Measurements from ENCODE around the gene FBRS. TPM values are rescaled to one million over a fixed set of nuclear protein-coding genes. Genes with fewer than 3 reads are reported as not detected.
A peak's percentile ranks its signal among the peaks of the same experiment; 100 is the strongest.

The FBRS gene
- polyA plus RNA-seq, 1 of the 3 experiments (the other 2 are of a cell fraction), result 11.5 TPM

GRCh38 chr16:30698139-30698815 lies 40.0 kb downstream of the FBRS start (continued):
- TF ChIP-seq NRF1 (IDR thresholded peaks at IDR 0.05; ENCODE audit: low read depth, low read length) (peak; percentile 74), GATA2 (CRISPR knock-in tag; IDR thresholded peaks at IDR 0.05) (no peak; the same call in 1 of the 2 replicates), CHD2 (IDR thresholded peaks at IDR 0.05; ENCODE audit: low read length, partially characterized antibody) (no peak), FOSL2 (IDR thresholded peaks at IDR 0.05; ENCODE audit: borderline replicate concordance, low read depth) (no peak), FOXJ3 (CRISPR knock-in tag; IDR thresholded peaks at IDR 0.05) (no peak), POLR2AphosphoS5 (IDR thresholded peaks at IDR 0.05; ENCODE audit: low read depth, low read length) (peak; percentile 89), SMC3 (IDR thresholded peaks at IDR 0.05; ENCODE audit: low read depth, low read length) (no peak), RCOR1 (IDR thresholded peaks at IDR 0.05; ENCODE audit: low read length) (no peak), NFIC (IDR thresholded peaks at IDR 0.05; ENCODE audit: borderline replicate concordance) (no peak; the same call in 1 of the 2 replicates), FOXM1 (IDR thresholded peaks at IDR 0.05; ENCODE audit: low read depth) (no peak), USF2 (IDR thresholded peaks at IDR 0.05; ENCODE audit: borderline replicate concordance, low read depth, low read length) (no peak), MXI1 (IDR thresholded peaks at IDR 0.05; ENCODE audit: low read depth, low read length) (peak; percentile 40; the same call in 1 of the 2 replicates)

- Histone ChIP-seq H3K36me3 (replicated peaks in 1 of 2; ENCODE audit: control insufficient read depth in 1 of 2, insufficient read depth in 2 of 2, low read length in 1 of 2) (peaks cover 19 to 36% of the 10 kb centered on the region in 2 experiments), H3K4me1 (ENCODE audit: control insufficient read depth in 1 of 2, insufficient read depth in 2 of 2, low read depth in 1 of 2, low read length in 1 of 2) (peaks cover 12 to 13% of the 10 kb centered on the region in 2 experiments), H3K4me3 (ENCODE audit: low read depth in 2 of 2, low read length in 1 of 2) (peak within 1 kb of the TSS; percentile 78), H3K4me2 (peak within 1 kb of the TSS; percentile 75), H3K79me2 (ENCODE audit: insufficient read depth) (peaks cover 49% of the 10 kb centered on the region), H3K9me3 (no peaks in the 10 kb centered on the region), H3K27me3 (ENCODE audit: insufficient read depth) (no peaks in the 10 kb centered on the region), H3K9me2 (no peaks in the 10 kb centered on the region), H4K20me1 (ENCODE audit: insufficient read depth) (peaks cover 12% of the 10 kb centered on the region), H3K27ac (ENCODE audit: low read depth in 2 of 2, low read length in 1 of 2) (peak within 1 kb of the TSS; percentile 99 to 100), H2AFZ (ENCODE audit: low read depth) (peak within 1 kb of the TSS; percentile 84; the same call in 1 of the 2 replicates), H3F3A (replicated peaks; ENCODE audit: insufficient read depth) (no peaks in the 10 kb centered on the region), H3K9ac (peak within 1 kb of the TSS; percentile 100)
- DNase-seq, result peak; percentile 97
- ChIA-PET POLR2A (interaction anchor here (0.6 to 1.1 kb wide), 3 partner anchors 9 to 49 kb away, joined by 3 read pairs; partner anchors contain the start of gene PHKG2), CTCF (interaction anchor here (0.8 to 1.3 kb wide), 2 partner anchors 40 to 197 kb away, joined by 3 to 4 read pairs; partner anchors contain the start of gene FBRS)
- WGBS (ENCODE audit: low lambda C conversion rate), result 1% methylated on average over 25 of the region's 57 CpGs
- TF ChIP-seq CTCF (IDR thresholded peaks at IDR 0.05), result no peak
- peak; percentile 27; the same call in 1 of the 2 replicates for TF ChIP-seq RXRA (IDR thresholded peaks at IDR 0.05; ENCODE audit: borderline replicate concordance, low read depth)
- TF ChIP-seq MAX (IDR thresholded peaks at IDR 0.05; ENCODE audit: low read depth), result peak; percentile 73
- TF ChIP-seq USF2 (IDR thresholded peaks at IDR 0.05; ENCODE audit: borderline replicate concordance, low read depth, low read length), result no peak
- no peak for TF ChIP-seq TCF12 (IDR thresholded peaks at IDR 0.05)
- TF ChIP-seq JUND (IDR thresholded peaks at IDR 0.05), result no peak
- TF ChIP-seq REST (IDR thresholded peaks at IDR 0.05; ENCODE audit: low read depth, low read length), result no peak
- peak; percentile 78 for TF ChIP-seq NRF1 (IDR thresholded peaks at IDR 0.05; ENCODE audit: low read depth, low read length)
- TF ChIP-seq RCOR1 (IDR thresholded peaks at IDR 0.05; ENCODE audit: low read length), result no peak
- TF ChIP-seq GABPA (IDR thresholded peaks at IDR 0.05; ENCODE audit: low read depth), result peak; percentile 87
- TF ChIP-seq USF1 (IDR thresholded peaks at IDR 0.05; ENCODE audit: borderline replicate concordance, low read depth), result no peak
- TF ChIP-seq MEF2A (IDR thresholded peaks at IDR 0.05; ENCODE audit: borderline replicate concordance, low read depth), result no peak
- no peak for TF ChIP-seq SMC3 (IDR thresholded peaks at IDR 0.05; ENCODE audit: low read depth, low read length)
Observed at GRCh38 chr16:30698816-30699614, 40.8 kb downstream of the FBRS start, which contains the start of gene SRCAP. Gene SRCAP (plus strand): TSS chr16:30699171. CDS start chr16:30700825, 1,654 bp downstream.

Measured in SK-N-SH (cell line).